Esophagus (tissue), 2 donors: ENCODE measurements around the gene TACC2. TPM values are rescaled to one million over a fixed set of nuclear protein-coding genes. Genes with fewer than 3 reads are reported as not detected.
"Not testable (repeated sequence)": the region's sequence is repeated elsewhere in the genome, so short reads cannot be mapped to it uniquely, and the experiment has no call there.

Source experiments
- H3K27ac ChIP-seq, 2 donors: one replicate each; pipeline ENCODE4 v1.5.1; 2013; ENCODE audit warnings: low read depth in 2 of 2, mild to moderate bottlenecking in 2 of 2, inconsistent platforms in 1 of 2, low read length in 1 of 2, moderate library complexity in 1 of 2
- H3K27me3 ChIP-seq, 2 donors: one replicate each; pipeline ENCODE4 v1.6.1; 2013; ENCODE audit warnings: low read length in 2 of 2, control low read depth in 1 of 2, mild to moderate bottlenecking in 1 of 2; ENCODE audit not compliant: insufficient read depth in 2 of 2, control insufficient read depth in 1 of 2
- H3K36me3 ChIP-seq, 2 donors: one replicate each; pipeline ENCODE4 v1.6.1; 2013; ENCODE audit warnings: low read length in 1 of 2; ENCODE audit not compliant: control insufficient read depth in 2 of 2, insufficient read depth in 2 of 2
- H3K4me1 ChIP-seq, 2 donors: one replicate each; pipeline ENCODE4 v1.6.1; 2013; ENCODE audit warnings: low read length in 1 of 2; ENCODE audit not compliant: control insufficient read depth in 2 of 2, insufficient read depth in 2 of 2
- H3K4me3 ChIP-seq, 2 donors: one replicate each; pipeline ENCODE4 v1.5.1; 2013; ENCODE audit warnings: low read length in 2 of 2, mild to moderate bottlenecking in 2 of 2, low read depth in 1 of 2, moderate library complexity in 1 of 2
- H3K9me3 ChIP-seq, 2 donors: one replicate each; pipeline ENCODE4 v1.6.1; 2013; ENCODE audit warnings: mild to moderate bottlenecking in 2 of 2, low read depth in 1 of 2, low read length in 1 of 2, moderate library complexity in 1 of 2; ENCODE audit not compliant: control insufficient read depth in 2 of 2, insufficient read depth in 1 of 2
- WGBS, 2 donors: extraction: QIAGEN DNeasy Blood & Tissue Kit; methylation state at CpG; one replicate each; pipeline ENCODE4 v1.1.7; 2013; 5-methylcytosine and 5-hydroxymethylcytosine counted together
- polyA plus RNA-seq, 2 donors: library from polyadenylated mRNA; stranded (reverse); fragments of 200-250 nt; gene quantifications; one replicate each; pipeline ENCODE4 v1.2.3, GENCODE V29; 2013
- donor health status: healthy with polysubstance abuse.
- donor health status: Bipolar disorder and iron deficiency.

TACC2 gene
- polyA plus RNA-seq, 2 donors = 47.8 to 51.8 TPM

GRCh38 chr10:121978511-121978910, 10.5 kb upstream of the TACC2 start:
- Histone ChIP-seq H3K27me3 (no peaks in the 10 kb centered on the region), H3K27ac (no peak overlapping the region)
- 93% methylated on average over 25 to 26 of the region's 26 CpGs for WGBS, 2 donors

DNA sequence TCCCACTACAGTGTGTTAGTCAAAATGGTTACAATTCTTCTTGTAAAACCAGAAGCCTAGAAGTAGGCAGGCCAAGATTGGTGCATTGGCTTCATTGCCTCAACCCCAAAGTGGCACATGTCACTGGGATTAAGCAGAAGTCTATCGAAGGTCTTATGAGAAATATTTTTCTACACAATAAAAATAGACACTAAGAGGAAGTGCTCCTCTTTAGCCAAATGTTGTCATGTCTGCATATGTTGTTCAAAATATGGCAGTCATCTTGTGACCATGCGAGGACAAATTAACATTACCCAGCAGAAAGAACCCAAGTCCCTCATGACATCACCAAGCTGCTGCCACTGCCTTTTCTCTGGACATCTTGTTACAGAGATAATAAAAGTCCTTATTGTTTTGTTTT, 7.6 kb upstream of the TACC2 start:
- Histone ChIP-seq H3K36me3 (no peaks in the 10 kb centered on the region), H3K4me1 (no peaks in the 10 kb centered on the region), H3K27me3 (no peaks in the 10 kb centered on the region), H3K4me3 (no peak overlapping the region), H3K9me3 (peaks cover 4 to 5% of the 10 kb centered on the region in 2 donors), H3K27ac (no peak overlapping the region)
- 92% methylated on average over 2 of the region's 2 CpGs for WGBS, 2 donors

More at GRCh38 chr10:121978511-121978910, 10.5 kb upstream of the TACC2 start:
- Histone ChIP-seq H3K4me1 (peaks cover 0 to 4% of the 10 kb centered on the region in 2 donors), H3K4me3 (no peak overlapping the region), H3K9me3 (no peaks in the 10 kb centered on the region), H3K36me3 (no peaks in the 10 kb centered on the region)

DNA sequence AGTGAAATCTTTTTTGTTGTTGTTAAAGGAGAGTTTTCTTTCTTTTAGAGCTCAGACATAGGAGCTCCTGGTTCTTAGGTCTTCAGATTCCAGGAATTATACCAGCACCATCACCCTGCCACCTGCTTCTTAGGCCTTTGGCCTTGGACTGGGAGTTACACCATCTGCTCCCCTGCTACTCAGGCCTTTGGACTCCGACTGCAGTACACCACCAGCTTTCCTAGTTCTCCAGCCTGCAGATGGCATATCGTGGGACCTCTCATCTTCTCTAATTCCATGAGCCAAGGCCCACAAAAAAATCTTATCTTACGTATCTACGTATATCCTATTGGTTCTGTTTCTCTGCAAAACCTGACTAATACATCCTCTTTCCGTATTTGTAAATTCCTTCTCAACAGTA, 5.1 kb upstream of the TACC2 start:
- WGBS, 2 donors = 77 to 84% methylated on average over 5 of the region's 5 CpGs
- H3K36me3 ChIP-seq = no peaks in the 10 kb centered on the region
- H3K27ac ChIP-seq = no peak overlapping the region
- no peaks in the 10 kb centered on the region for H3K27me3 ChIP-seq
- H3K4me3 ChIP-seq = no peak overlapping the region
- peaks cover 4 to 5% of the 10 kb centered on the region in 2 donors for H3K9me3 ChIP-seq
- H3K4me1 ChIP-seq = peaks cover 0 to 3% of the 10 kb centered on the region in 2 donors

- H3K4me1 ChIP-seq = peaks cover 0 to 5% of the 10 kb centered on the region in 2 donors
- H3K36me3 ChIP-seq = no peaks in the 10 kb centered on the region
- no peak overlapping the region for H3K27ac ChIP-seq
- WGBS, 2 donors = 77 to 86% methylated on average over 2 of the region's 2 CpGs
- H3K4me3 ChIP-seq = no peak overlapping the region
- H3K9me3 ChIP-seq = peaks cover 4 to 5% of the 10 kb centered on the region in 2 donors
- no peaks in the 10 kb centered on the region for H3K27me3 ChIP-seq
Measured at GRCh38 chr10:121984463-121984862, 4.5 kb upstream of the TACC2 start.

DNA sequence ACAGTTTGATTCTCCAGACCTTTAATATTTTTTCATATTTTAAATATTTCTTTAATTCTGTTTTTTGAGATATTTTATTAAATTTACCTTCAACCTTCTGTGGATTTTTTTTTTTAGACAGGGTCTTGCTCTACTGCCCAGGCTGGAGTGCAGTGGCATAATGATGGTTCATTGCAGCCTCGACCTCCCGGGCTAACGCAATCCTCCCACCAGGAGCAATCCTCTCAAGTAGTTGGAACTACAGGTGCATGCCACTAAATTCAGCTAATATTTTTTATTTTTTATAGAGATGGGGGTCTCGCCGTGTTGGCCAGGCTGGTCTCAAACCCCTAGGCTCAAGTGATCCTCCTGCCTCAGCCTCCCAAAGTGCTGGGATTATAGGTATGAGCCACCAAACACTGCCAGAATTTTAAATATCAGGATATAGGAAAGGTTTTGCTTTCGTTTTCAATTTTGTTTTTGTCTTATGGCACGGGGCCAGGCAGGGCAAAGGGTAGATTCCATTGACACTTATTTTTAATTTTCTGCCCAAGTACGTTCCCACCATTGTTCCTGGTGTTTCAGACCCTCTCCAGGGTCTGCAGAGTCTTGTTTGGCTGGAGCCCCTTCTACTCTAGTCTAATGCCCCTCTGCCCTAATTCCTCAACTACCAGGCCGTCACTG, 1.2 kb downstream of the TACC2 start:
- Histone ChIP-seq H3K36me3 (no peaks in the 10 kb centered on the region), H3K4me3 (no peak overlapping the region), H3K27me3 (no peaks in the 10 kb centered on the region), H3K27ac (peak overlapping the region; percentile 1 to 86), H3K9me3 (no peaks in the 10 kb centered on the region), H3K4me1 (peaks cover 0 to 8% of the 10 kb centered on the region in 2 donors)
- WGBS, 2 donors = 63 to 64% methylated on average over 9 of the region's 9 CpGs

DNA sequence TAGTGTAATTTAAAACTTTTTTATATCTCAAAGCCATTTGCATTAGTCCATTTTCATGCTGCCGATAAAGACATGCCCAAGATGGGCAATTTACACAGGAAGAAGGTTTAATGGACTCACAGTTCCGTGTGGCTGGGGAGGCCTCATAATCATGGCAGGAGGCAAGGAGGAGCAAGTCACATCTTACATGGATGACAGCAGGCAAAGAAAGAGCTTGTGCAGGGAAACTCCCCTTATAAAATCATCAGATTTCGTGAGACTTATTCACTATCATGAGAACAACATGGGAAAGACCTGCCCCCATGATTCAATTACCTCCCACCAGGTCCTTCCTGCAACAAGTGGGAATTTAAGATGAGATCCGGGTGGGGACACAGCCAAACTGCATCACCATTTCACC, 2.8 kb downstream of the TACC2 start:
- H3K4me3 ChIP-seq, H3K27ac ChIP-seq, H3K36me3 ChIP-seq, H3K27me3 ChIP-seq, H3K9me3 ChIP-seq: not testable (repeated sequence)
- WGBS, 2 donors = 87 to 89% methylated on average over 4 of the region's 4 CpGs
- H3K4me1 ChIP-seq = peaks cover 3 to 12% of the 10 kb centered on the region in 2 donors

DNA sequence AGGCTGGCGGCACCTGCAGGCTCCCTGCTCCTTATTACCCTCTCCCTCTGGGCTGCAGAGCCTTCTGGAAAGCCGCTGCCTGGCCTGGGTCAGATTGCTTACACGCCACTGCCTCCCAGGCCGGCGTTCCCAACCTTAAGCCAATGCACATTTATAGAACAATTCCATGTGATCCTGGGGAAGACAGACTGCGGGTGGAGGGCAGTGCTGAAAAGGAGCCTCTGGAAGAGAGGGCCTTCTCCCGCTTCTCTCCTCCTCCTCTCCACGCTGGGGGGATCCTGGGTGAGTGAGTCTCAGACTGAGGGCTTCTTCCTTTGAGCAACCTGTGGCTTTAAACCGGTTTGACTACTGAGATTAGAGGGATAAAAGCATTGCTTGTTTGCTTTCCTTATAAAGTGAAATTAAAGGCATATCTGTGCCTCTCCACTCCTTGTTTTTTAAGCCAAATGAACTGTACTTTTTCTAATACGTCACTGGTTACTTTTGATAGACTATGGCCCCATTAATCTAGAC, 5.5 kb downstream of the TACC2 start:
- WGBS, 2 donors = 23 to 24% methylated on average over 10 of the region's 10 CpGs
- no peaks in the 10 kb centered on the region for H3K27me3 ChIP-seq
- H3K4me3 ChIP-seq = no peak overlapping the region
- H3K27ac ChIP-seq = peak overlapping the region; percentile 92 to 95
- peaks cover 0 to under 1% of the 10 kb centered on the region in 2 donors for H3K9me3 ChIP-seq
- peaks cover 3 to 7% of the 10 kb centered on the region in 2 donors for H3K4me1 ChIP-seq
- H3K36me3 ChIP-seq = no peaks in the 10 kb centered on the region

- WGBS, 2 donors = 57 to 63% methylated on average over 6 of the region's 6 CpGs
- Histone ChIP-seq H3K4me3 (no peak overlapping the region), H3K36me3 (no peaks in the 10 kb centered on the region), H3K4me1 (peaks cover 3 to 7% of the 10 kb centered on the region in 2 donors), H3K27ac (no peak overlapping the region), H3K27me3 (no peaks in the 10 kb centered on the region), H3K9me3 (peaks cover 0 to 2% of the 10 kb centered on the region in 2 donors)
Measured at GRCh38 chr10:121998462-121998861, 9.5 kb downstream of the TACC2 start.

GRCh38 chr10:121999301-121999700, 10.3 kb downstream of the TACC2 start:
- H3K27ac ChIP-seq = peak overlapping the region in 1 of 2 donors; percentile 40
- 90 to 92% methylated on average over 4 of the region's 4 CpGs for WGBS, 2 donors
- peaks cover 0 to 2% of the 10 kb centered on the region in 2 donors for H3K9me3 ChIP-seq
- no peaks in the 10 kb centered on the region for H3K36me3 ChIP-seq
- no peak overlapping the region for H3K4me3 ChIP-seq
- H3K4me1 ChIP-seq = peaks cover 3 to 6% of the 10 kb centered on the region in 2 donors
- no peaks in the 10 kb centered on the region for H3K27me3 ChIP-seq

GRCh38 chr10:122001698-122002097, 12.7 kb downstream of the TACC2 start:
- Histone ChIP-seq H3K4me3 (no peak overlapping the region), H3K27ac (no peak overlapping the region), H3K9me3 (peaks cover 0 to 2% of the 10 kb centered on the region in 2 donors), H3K4me1 (no peaks in the 10 kb centered on the region), H3K36me3 (no peaks in the 10 kb centered on the region), H3K27me3 (no peaks in the 10 kb centered on the region)
- 65 to 69% methylated on average over 1 of the region's 1 CpG for WGBS, 2 donors
